Smooth muscle cell (in vitro differentiated cells): ENCODE measurements around the gene CFAP58. TPM values are rescaled to one million over a fixed set of nuclear protein-coding genes. Genes with fewer than 3 reads are reported as not detected.

Source experiments
- DNase-seq: peaks from one replicate; lab custom pipeline; 2025; ENCODE audit not compliant: unreplicated experiment; lab: John Stamatoyannopoulos, UW
- H2AFZ ChIP-seq: fragments of 200-600 bp; sonication (generic); 2 replicates; pipeline ENCODE4 v1.6.0; 2016; ENCODE audit warnings: antibody characterized with exemption, low read depth, mild to moderate bottlenecking
- H3F3A ChIP-seq: fragments of 200-600 bp; sonication (generic); 2 replicates; pipeline ENCODE4 v1.6.0; 2017; ENCODE audit warnings: antibody characterized with exemption, low read depth
- H3K27ac ChIP-seq: fragments of 200-600 bp; sonication (generic); 2 replicates; pipeline ENCODE4 v1.5.1; 2016; ENCODE audit warnings: low read depth, mild to moderate bottlenecking
- H3K27me3 ChIP-seq: fragments of 200-600 bp; sonication (generic); 2 replicates; pipeline ENCODE4 v1.6.1; 2016; ENCODE audit warnings: low read depth, mild to moderate bottlenecking
- H3K36me3 ChIP-seq: fragments of 200-600 bp; sonication (generic); 2 replicates; pipeline ENCODE4 v1.5.1; 2016; ENCODE audit warnings: low read depth
- H3K4me1 ChIP-seq: fragments of 200-600 bp; sonication (generic); 2 replicates; pipeline ENCODE4 v1.5.1; 2016; ENCODE audit warnings: low read depth
- H3K4me2 ChIP-seq: fragments of 200-600 bp; sonication (generic); 2 replicates; pipeline ENCODE4 v1.6.0; 2016; ENCODE audit warnings: mild to moderate bottlenecking
- H3K4me3 ChIP-seq: fragments of 200-600 bp; sonication (generic); 2 replicates; pipeline ENCODE4 v1.5.1; 2016; ENCODE audit warnings: mild to moderate bottlenecking
- H3K79me2 ChIP-seq: fragments of 200-600 bp; sonication (generic); 2 replicates; pipeline ENCODE4 v1.6.0; 2016; ENCODE audit warnings: low read depth, mild to moderate bottlenecking
- H3K9ac ChIP-seq: fragments of 200-600 bp; sonication (generic); 2 replicates; pipeline ENCODE4 v1.6.0; 2016; ENCODE audit warnings: low read depth
- H3K9me3 ChIP-seq: fragments of 200-600 bp; sonication (generic); replicated peaks from 2 replicates; pipeline ENCODE4 v1.5.1; 2016; ENCODE audit warnings: low read depth
- H4K20me1 ChIP-seq: fragments of 200-600 bp; sonication (generic); 2 replicates; pipeline ENCODE4 v1.6.0; 2016; ENCODE audit warnings: low read depth
- CTCF ChIP-seq: fragments of 200-600 bp; sonication (generic); IDR thresholded peaks from 2 replicates; pipeline ENCODE4 v1.5.1; 2017; ENCODE audit warnings: borderline replicate concordance, mild to moderate bottlenecking, antibody characterized with exemption; ENCODE audit not compliant: insufficient read depth, poor library complexity, severe bottlenecking
- WGBS: methylation state at CpG from one replicate; pipeline ENCODE4 v1.1.7; 2016; ENCODE audit warnings: low lambda C conversion rate; 5-methylcytosine and 5-hydroxymethylcytosine counted together
- polyA plus RNA-seq: library from polyadenylated mRNA; unstranded; fragments of >200 nt; fragmentation: Nextera tagmentation; extraction: Ambion mirVana; gene quantifications from 2 replicates; pipeline ENCODE4 v1.2.1, GENCODE V29; 2016
- total RNA-seq: library from RNA; depleted of rRNA; stranded (reverse); fragments of >200 nt; gene quantifications from 2 replicates; pipeline ENCODE4 v1.2.3, GENCODE V29; 2014

CFAP58 gene
- total and polyA plus RNA-seq, 2 experiments from 2014 or later, result 0.39 to 0.54 TPM

DNA sequence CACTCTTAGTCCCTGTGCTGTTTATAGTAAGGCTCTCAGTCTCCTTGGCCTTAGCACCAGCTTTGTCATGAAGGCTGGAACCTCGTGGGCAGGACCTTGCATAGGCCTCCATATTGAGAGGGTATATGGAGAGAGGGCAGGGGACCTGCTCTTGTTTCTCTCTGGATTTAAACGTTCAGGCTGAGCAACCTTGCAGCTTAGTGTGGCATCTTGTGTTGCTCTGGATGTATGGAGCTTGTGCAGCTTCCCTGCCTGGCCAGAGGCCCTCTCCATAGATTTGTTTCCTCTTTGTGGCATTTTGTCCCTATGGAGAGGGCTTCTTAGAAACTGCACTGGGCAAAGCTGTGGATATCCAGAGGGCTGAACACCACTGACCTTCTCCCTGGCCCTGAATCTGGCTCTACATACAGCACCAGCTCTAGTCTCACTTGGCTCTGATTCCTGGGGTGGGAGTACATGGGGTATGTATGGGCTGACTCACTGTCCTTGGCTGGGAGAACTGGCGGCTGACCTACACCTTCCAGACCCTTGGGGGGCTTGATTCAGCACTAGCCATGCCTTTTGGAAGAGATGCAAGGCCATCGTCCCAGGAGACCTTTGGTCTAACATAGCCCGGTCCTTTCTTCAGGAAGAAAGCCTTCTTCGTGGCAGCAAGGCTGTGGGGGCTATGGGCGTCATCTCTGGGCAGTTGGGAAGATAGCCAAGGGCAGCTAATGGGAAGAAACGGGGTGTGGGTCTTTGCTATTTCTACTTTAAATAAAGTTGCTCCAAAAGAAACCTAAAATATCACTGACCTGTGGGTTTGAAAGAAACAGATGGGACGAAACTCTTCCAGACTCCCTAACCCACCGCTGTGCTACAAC, 45.8 kb upstream of the CFAP58 start:
- Histone ChIP-seq H3K4me3 (no peak overlapping the region), H4K20me1 (peaks cover 34% of the 10 kb centered on the region), H3K27ac (no peak overlapping the region), H3K9me3 (no peaks in the 10 kb centered on the region), H3K4me1 (no peaks in the 10 kb centered on the region), H2AFZ (no peak overlapping the region), H3K27me3 (no peaks in the 10 kb centered on the region), H3K36me3 (no peaks in the 10 kb centered on the region), H3F3A (no peaks in the 10 kb centered on the region), H3K79me2 (peaks cover 15% of the 10 kb centered on the region), H3K9ac (no peak overlapping the region), H3K4me2 (no peak overlapping the region)
- DNase-seq, result no peak
- WGBS, result 75% methylated on average over 10 of the region's 10 CpGs
- no peak for TF ChIP-seq CTCF

- 73% methylated on average over 4 of the region's 4 CpGs for WGBS
- Histone ChIP-seq H3F3A (no peaks in the 10 kb centered on the region), H3K4me2 (no peak overlapping the region), H3K4me1 (no peaks in the 10 kb centered on the region), H3K9ac (no peak overlapping the region), H3K4me3 (no peak overlapping the region), H3K9me3 (no peaks in the 10 kb centered on the region), H2AFZ (no peak overlapping the region), H3K79me2 (peaks cover 21% of the 10 kb centered on the region), H3K36me3 (no peaks in the 10 kb centered on the region), H3K27me3 (no peaks in the 10 kb centered on the region), H4K20me1 (peaks cover 41% of the 10 kb centered on the region), H3K27ac (no peak overlapping the region)
- TF ChIP-seq CTCF, result no peak
- no peak for DNase-seq
Observed at GRCh38 chr10:104308439-104308903, 45.2 kb upstream of the CFAP58 start.

- 73% methylated on average over 15 of the region's 15 CpGs for WGBS
- H3K4me1 ChIP-seq, result no peaks in the 10 kb centered on the region
- TF ChIP-seq CTCF, result no peak
- no peak for DNase-seq
- no peak overlapping the region for H3K4me3 ChIP-seq
- peak overlapping the region; percentile 39 for H3K27ac ChIP-seq
- H2AFZ ChIP-seq, result no peak overlapping the region
- H3K4me2 ChIP-seq, result no peak overlapping the region
- H3F3A ChIP-seq, result no peaks in the 10 kb centered on the region
- H3K9ac ChIP-seq, result no peak overlapping the region
- peaks cover 37% of the 10 kb centered on the region for H3K79me2 ChIP-seq
- H3K36me3 ChIP-seq, result peaks cover 6% of the 10 kb centered on the region
- no peaks in the 10 kb centered on the region for H3K27me3 ChIP-seq
- H4K20me1 ChIP-seq, result peaks cover 59% of the 10 kb centered on the region
- no peaks in the 10 kb centered on the region for H3K9me3 ChIP-seq
Observed at GRCh38 chr10:104309980-104310978, 43.4 kb upstream of the CFAP58 start.
